Stimulated activated naive CD8-positive, alpha-beta T cell treated with anti-CD3 and anti-CD28 coated beads, Interleukin-15, Interleukin-2, amounts not matched to agents 100 U/mL and 50 U/mL, for 24 hours (primary cell): ENCODE data around the gene VOPP1.
A peak's percentile ranks its signal among the peaks of the same experiment; 100 is the strongest.
"Not testable (repeated sequence)": the region's sequence is repeated elsewhere in the genome, so short reads cannot be mapped to it uniquely, and the experiment has no call there.

ENCODE experiments used
- ATAC-seq: fragments of 150-1000 bp; cut with Tn5 transposase; one replicate; pipeline ENCODE4 v1.10.0; 2021
- DNase-seq: peaks from one replicate; pipeline ENCODE4 v3.0.0; 2021

Gene VOPP1

DNA sequence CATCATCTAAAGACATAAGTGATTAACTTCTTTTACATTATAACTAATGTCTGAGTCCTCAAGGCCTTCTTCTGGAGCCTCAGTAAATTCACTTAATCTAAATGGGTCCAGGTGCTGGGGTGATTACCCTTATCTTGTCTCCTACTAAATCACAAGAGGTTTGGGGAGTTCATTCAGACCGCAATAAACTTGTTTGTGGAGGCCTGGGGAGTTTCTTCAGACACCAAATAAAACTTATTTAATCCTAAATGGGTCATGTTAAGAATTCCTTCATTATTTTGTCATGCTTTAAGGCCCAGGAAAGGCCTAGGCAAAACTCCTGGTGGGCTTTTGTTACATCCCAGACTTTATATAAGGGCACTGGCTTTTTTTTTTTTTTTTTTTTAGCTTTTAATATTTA lies 62.1 kb downstream of the VOPP1 start:
- not testable (repeated sequence) for DNase-seq, ATAC-seq

DNA sequence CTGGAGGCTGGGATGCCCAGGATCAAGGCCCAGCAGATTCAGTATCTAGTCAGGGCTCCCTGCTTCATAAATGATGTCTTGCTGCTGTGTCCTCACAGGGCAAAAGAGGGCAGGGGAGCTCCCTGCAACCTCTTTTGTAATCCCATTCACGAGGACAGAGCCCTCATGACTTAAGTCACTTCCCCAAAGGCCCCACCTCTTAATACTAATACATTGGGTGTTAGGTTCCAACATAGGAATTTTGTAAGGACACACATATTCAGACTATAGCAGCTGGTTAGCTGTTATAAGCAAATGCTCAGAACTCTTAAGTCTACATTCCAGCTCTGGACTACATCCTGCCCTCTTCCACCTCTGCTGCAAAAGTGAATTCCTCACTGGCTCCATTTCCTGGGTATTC lies 63.0 kb downstream of the VOPP1 start:
- no peak for ATAC-seq
- DNase-seq: no peak

DNA sequence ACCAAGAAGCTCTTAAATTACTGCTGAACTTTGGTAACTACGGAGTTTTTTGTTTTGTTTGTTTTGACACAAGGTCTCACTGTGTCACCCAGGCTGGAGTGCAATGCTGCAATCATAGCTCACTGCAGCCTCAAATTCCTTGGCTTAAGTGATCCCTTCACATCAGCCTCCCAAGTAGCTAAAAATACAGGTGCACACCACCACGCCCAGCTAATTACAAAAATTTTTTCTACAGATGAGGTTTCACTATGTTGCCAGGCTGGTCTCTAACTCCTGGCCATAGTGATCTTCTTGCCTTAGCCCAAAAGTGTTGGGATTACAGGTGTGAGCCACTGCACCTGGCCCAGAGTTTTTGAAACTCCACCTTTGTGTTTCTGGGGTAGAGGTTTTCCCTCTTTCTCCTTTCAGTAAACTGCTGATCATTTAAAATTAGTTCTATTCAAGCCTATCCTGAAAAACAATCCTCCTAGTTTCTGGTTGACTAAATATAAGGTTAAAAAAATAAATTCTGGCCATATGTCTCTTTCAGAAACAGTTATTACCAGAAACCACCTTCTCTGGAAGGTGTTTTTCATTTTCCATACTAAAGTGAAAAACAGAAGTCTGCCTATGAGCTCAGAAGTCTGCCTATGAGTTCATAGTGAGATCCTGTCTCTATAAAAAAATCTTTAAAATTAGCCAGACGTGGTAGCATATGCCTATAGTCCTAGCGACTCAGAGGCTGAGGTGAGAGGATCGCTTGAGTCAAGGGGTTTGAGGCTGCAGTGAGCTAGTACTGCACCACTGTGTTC lies 63.9 kb downstream of the VOPP1 start:
- no peak for DNase-seq
- ATAC-seq: peak; percentile 87

DNA sequence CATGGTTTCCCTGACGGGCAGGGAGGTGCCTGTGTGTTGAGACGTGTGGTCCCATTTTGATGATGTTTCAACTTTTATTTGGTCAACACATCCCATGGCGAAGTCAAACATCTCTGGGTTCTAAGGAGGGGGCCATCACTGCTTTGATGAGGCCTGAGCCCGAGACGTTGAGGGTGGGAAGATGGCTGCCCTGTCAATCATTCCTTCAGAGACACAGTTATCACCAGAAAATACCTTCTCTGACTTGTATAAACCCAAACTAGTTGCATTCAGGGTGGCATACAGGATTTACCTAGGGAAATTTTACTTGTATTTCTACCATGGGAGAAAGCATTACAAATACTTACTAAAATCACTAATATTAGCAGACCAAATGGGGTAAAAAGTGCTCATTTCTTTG lies 64.6 kb downstream of the VOPP1 start:
- no peak for DNase-seq
- no peak for ATAC-seq

DNA sequence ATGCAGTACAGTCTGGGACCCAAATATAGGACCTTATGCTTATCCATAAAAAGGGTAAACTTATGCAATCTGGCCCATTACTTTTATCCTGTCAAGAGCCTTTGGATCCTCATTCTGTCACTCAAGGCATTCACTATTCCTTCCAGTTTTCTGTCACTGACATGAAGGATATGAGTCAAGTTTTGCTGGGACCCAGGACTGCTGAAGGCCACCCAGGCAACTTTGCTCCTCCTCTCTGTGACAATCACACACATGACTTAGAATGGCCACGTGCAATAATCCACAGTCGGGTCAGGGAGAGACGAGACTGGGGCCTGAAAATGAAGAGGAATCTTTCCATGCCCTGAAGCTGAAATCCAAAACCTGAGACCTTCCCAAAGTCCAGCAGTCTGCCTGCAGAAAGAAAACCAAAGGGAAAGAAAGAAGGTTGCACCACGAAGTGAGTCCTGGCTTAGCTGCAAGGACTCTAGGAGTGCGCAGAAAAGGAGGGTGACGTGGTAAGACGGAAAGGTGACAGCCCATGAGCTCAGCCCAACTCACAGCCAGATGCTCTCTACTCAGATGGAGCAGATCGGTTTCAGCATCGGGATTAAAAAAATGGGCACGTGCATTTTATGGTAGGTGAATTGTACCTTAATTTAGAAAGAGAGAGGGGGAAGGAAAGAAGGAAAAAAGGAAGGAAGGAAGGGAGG lies 67.2 kb downstream of the VOPP1 start:
- no peak for ATAC-seq
- DNase-seq: no peak

DNA sequence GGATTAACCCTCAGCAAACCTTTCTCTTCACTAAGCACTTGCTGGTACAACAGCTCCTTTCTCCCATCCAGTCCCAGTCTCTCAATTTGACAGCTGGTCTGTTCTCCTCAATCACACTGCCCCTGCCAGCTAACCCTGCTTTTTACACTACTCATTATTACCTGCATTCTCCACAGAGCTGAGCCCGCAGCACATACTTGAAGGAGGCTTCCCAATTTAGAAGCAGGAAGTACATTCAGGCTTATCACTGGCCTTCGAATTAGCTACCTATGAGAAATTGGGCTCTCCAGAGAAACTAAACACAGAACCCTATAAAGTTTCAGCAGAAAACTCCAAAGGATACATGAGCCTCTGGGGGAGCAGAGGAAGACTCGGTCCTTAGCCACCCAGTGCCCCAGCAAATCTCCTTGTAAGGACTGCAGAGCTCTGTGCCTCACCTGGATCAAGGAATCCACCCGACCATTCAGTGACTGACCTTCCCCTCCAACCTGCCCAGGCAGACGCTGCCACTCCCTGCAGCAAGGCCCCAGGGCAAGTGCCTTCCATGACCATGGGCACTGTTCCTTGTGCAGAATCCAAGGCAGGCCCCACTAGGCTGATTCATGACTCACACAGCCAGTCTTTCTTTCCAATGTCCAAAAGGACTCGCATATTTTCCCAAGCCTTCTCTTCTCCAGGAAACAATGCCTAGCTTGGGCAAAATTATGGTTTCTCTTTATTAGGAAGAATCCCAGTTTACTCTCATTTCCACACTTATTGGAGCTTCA lies 68.0 kb downstream of the VOPP1 start:
- no peak for DNase-seq
- no peak for ATAC-seq

DNA sequence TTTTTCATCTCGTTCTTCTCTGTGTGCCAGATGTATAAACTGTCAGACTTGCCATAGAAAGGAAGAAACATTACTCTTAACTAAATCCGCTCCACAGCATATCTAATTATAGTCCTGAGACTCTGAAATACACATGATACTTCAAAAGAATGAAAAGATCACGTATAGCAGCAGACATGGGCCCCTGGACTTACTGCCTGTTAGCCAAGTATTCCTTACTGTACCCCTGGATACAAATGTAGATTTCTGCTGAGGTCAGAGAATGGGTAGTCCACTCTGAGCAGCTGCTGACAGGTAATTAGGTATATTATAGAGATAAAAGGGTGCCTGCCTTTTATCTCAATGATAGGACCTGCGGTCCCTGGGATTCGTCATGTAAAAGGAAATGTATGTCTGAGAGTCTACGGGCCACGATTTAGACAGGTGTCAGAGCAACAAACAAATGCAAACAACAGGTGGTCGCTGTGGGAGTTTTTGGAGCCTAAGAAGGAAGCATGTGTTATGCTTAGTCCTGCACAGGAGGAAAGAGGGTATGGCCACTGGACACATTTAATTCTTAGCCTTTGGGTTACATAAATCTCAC lies 69.4 kb downstream of the VOPP1 start:
- no peak for ATAC-seq
- DNase-seq: no peak

DNA sequence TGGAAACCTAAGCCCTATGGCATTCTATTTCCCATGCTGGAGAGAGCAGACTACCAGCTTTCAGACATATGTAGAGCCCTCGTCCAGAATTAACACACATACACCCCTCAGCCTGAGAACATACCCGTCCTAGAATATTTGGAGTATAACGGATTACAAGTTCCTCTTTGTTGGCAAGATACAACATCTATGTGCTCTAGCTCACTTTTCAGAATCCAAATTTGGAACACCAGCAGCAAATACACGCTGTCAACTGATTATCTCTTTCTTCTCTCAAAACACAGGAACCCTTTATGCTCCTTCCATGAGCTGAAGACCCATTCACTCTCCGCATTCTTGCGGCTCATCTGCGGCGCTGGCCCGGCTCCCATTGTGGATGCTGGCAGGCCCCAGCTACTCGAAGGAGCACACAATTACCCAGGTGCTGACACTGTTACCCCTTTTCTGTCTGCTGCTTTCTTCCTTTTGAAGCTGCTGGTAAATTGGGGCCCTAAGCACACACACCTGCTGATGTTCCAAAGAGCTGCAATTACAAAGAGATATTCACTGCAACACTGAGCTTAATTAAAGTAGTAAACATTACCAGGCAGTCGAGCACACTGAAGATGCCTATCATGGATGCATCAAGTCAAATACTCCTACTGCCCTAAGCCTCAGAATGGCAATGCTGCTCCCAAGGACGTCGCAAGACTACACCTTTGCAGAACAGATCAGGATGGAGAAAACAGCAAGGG lies 70.0 kb downstream of the VOPP1 start:
- ATAC-seq (no peak), DNase-seq (no peak)

DNA sequence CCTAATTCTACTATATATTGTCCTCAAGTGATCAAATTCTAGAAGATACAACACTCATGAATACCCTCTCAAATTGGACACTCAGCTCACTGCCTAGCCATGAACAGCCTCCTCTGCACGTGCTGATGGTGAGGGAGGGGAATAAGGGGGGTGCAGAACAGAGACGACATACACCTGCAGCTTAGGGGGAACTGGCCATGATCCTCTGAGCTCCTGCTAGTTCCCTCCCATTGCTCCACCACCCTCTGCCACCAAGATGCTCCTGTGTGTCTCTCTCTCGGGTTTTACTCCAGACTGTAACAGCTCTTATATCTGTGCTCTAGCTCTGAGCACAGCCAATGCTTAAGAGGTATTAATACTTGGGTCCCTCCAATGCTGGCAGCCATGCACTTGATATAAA lies 70.7 kb downstream of the VOPP1 start:
- ATAC-seq (no peak), DNase-seq (no peak)

DNA sequence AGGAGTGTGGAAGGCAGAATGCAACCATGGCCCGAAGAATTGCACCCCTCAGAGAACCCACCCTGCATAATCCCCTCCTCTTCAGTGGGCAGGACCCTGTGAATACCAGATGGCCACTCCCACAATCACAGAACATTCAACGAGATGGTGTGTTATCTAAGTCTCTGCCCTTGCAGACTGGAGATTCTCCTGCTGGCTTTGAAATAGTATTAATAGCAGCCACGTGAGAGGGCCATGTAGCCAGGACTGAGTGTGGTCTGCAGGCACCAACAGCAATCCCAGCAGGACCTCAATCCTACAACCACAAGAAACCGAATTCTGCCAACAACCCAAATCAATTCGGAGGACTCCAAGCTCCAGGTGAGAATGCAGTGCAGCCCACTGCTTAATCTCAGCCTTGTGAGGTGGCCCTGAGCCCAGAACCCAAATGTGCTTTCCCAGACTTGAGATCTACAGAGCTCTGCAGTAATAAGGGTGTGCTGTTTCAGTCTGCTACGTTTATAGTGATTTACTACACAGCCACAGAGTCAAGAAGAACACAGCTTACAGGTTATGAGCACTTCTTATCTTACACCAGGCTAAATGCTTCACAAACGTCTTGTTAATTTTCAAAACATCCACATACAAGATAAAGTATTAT lies 72.1 kb downstream of the VOPP1 start:
- DNase-seq (no peak), ATAC-seq (no peak)

DNA sequence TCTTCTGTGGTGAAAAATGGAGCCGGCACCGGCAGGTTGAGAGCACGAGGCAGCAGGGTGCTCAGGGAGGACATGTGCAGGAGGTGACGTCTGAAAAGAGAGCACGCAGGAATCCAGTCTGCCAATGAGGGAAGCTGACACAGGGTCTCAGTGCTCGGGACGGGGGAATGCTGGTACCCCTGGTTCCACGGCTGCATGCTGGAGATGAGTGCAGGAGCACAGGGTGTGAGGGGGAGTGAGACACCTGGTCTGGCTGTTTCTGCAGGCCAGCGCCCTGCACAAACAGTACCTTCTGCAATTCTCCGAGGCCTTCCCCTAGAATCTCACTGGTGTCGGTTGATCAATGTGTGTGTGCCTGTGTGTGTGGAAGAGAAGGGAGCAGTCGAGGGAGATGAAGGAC lies 72.7 kb downstream of the VOPP1 start:
- DNase-seq (no peak), ATAC-seq (no peak)

DNA sequence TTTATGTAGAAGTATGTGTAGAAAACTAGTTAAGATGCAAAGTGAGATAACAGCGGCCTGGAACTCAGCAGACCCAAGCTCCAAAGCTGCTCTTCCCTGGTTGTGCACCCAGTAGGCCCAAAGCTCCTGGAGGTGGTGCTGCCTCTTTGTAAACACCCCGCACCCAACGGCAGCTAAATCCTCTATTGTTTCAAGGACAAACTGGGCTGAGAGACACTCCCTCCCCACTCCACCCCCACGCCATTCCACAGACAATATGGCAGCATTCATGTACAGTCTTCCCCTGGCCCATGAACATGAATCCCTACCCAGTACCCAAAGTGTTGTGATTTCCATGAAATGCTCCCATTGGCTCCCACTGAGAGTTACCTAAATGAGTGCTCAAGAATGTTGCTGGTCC lies 73.5 kb downstream of the VOPP1 start:
- no peak for DNase-seq
- ATAC-seq: no peak

DNA sequence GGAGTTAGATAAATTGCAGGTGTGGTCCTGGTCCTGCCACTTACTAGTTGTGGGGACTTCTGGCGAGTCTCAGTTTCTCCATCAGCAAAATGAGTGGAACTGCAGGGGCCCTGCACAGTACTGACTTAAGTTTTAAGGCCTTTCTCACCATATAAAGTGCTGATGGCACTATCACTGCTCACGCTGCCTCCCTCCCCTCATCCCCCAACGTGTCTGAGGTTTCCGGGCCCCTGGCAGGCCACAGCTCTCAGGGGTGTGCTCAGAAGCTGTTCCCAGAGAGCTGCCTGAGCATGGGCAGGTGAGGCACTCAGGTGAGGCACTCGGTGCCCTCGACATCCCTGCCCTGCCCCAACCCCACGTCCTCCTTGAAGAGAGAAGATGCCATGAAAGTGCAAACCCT lies 74.2 kb downstream of the VOPP1 start:
- DNase-seq: no peak
- peak; percentile 54 for ATAC-seq

DNA sequence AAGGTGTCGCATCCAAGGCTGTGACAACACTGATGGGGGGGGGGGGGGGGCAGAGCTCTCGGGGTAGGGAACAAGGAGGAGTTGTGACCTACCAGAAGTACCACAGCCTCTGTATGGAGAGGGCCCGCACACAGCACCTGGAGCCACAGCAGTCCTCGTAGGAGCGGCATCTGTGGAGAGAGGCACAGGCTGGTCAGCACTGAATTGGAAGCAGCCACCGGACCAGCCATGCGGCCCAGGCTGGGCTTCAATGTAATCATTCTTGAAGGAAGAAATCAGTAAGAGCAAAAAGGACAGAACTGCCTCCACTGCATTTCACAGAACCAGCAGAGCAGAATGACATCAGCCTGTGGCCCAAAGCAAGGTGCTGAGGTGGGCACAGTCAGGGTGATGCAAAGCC lies 74.8 kb downstream of the VOPP1 start:
- ATAC-seq (no peak), DNase-seq (no peak)

DNA sequence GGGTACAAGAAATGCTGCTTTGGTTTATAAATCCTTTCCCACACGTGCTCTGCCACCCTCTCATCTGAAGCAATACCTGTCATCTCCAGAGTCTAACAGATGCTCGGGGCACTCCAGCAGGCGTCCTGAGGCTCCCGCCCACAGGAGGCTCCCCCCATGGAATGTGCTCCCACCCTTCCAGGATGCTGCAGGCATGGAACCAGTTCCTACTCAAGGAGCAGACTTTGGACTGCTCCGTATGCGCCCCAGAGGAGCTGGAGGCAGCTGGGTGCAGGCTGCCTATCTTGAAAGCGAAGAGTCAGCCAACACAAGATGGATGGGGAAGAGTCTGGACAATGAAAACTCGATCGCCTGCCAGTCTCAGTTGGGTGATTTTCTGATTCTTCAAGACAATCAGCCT lies 75.4 kb downstream of the VOPP1 start:
- DNase-seq: no peak
- ATAC-seq: no peak

DNA sequence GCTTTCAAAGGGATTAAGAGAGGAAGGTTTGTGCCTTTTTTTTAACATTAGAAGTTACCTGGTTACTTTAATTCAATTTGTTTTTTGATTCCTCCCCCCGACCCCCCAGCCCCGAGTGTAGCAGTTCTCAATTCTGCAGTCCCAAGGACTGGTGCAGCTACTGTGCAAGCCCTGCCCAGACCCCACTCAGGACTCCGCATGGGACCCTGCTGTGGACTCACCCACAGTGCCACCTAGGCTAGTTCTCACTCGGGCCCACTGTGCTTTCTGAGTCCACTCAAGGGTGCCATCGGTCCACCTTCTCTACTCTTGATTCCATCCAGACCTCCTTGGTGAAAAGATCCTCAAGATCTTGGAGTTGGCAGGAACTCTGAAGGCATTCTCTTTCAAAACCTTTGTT lies 77.4 kb downstream of the VOPP1 start:
- DNase-seq (no peak), ATAC-seq (no peak)

DNA sequence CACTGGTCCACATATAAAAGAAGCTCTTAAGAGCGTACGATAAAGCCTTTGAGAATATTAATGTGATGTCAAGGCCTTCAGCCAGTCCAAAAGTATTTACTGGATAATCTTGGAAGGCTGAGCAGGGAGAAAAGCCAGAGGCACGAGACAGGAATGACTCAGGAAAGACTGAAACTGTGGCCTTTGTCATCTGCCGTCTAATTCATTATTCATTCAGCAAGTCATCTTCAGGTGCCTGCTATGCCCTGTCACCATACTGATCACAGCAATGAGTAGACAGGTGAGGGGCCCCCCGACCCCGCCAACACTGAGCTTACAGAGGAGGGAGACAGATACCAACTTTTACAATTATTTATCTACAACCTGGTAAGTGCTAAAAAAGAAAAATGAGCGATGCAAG lies 78.9 kb downstream of the VOPP1 start:
- DNase-seq (no peak), ATAC-seq (no peak)

DNA sequence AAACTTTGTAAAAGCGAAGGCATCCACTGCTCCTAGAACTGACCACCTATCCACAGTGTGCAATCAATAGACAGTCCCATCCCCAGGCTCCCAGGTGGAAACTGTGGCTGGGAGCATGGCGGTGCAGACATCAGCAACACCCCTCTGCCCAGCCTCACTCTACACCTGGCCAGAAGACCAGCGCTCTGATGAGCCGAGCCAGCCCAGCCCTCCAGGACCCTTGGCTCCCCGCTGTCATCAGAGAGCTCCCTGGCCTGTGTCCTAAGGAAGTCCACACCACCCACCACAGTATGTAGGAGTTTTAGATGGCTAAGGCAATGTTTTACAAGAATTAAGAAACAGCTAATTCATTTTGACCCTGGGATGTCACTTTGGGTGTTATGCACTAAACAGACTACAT lies 81.0 kb downstream of the VOPP1 start:
- ATAC-seq (no peak), DNase-seq (no peak)

DNA sequence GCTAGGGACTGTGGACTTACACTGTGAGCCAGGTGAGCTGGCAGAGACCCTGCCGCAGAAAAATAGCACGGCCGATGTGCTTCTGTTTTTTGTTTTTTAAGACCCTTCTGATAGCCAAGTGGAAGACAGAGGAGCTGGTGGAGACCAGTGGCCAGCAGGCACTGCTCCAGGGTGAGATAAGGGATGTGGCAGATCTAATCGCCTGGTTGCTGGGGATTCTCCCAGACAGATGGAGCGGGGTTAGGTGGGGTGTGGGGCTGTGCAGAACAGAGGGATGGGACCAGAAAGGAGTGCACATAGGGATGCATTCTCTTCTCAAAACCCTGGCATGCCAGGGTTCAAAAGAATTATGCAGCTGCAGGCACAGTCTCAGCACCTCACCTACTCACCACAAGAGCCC lies 82.2 kb downstream of the VOPP1 start:
- ATAC-seq: no peak
- DNase-seq: no peak

DNA sequence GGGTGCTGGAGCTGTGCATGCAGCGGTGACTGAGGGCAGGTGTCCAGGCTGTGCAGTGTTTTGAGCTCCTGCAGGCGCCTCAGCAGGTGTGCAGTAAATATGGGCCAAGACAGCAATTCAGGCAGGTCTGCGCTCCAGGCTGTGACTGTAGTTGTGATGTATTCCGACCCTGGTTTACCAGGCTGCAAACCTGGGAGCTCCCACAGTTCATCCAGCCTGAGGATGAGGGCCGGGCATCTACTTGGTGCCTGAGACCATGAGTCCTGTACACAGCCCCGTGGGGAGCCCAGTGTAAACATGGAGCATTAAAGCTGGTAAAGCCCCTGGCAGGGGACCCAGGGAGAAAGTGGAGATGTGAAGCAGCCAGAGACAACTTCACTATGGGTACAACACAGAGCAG lies 82.8 kb downstream of the VOPP1 start:
- DNase-seq: no peak
- no peak for ATAC-seq

DNA sequence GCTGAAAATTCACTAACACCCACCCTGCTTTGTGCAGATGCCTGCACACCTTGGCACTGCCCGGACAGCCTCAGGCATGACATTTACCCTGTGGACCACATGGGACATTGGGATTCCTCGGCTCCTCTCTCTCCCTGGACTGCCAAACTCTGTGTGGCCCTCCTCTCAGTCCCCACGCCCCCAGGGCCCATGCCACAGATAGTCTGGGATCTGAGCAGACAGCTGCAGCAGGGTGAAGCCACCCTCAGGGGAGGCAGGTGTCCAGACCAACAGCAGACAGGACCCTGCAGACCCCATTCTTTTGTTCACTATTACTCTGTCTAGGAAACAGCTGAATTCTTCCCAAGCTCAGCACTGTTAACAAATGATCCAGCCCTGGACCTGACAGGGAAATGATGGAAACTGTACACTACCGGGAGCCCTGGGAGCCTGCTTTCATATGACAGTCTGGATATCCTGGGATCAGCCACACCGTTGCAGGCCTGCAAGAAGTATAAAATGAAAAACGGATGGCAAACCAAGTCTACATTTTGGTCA lies 83.4 kb downstream of the VOPP1 start:
- DNase-seq (no peak), ATAC-seq (no peak)
